ENCODE measurements around the gene FILIP1L.

The FILIP1L gene

DNA sequence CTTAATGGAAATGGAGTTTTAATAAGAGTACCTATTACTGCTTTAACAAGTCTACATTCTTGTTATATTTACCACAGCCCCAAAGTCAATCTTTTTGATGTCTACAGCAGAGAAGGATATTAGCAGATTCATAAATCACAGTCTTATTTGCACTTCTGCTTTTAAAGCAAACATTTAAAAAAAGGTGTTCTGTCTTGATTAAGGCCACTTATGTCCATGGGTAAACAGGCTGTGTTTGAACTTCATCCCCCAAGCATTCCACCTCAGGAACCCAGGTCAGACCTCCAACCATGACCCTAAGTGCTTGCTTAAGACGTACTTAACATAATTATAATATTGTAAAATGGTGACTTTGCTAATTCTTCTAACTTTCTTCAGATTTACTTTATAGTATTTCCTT, 183.2 kb downstream of the FILIP1L start:
- DNase-seq, result no peak
- H3K4me3 ChIP-seq (ENCODE audit: low read depth, low read length), result no peak overlapping the region
- no peaks in the 10 kb centered on the region for H3K9me3 ChIP-seq (ENCODE audit: severe bottlenecking)
- TF ChIP-seq, protein P1, sequence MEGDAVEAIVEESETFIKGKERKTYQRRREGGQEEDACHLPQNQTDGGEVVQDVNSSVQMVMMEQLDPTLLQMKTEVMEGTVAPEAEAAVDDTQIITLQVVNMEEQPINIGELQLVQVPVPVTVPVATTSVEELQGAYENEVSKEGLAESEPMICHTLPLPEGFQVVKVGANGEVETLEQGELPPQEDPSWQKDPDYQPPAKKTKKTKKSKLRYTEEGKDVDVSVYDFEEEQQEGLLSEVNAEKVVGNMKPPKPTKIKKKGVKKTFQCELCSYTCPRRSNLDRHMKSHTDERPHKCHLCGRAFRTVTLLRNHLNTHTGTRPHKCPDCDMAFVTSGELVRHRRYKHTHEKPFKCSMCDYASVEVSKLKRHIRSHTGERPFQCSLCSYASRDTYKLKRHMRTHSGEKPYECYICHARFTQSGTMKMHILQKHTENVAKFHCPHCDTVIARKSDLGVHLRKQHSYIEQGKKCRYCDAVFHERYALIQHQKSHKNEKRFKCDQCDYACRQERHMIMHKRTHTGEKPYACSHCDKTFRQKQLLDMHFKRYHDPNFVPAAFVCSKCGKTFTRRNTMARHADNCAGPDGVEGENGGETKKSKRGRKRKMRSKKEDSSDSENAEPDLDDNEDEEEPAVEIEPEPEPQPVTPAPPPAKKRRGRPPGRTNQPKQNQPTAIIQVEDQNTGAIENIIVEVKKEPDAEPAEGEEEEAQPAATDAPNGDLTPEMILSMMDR (IDR thresholded peaks at IDR 0.05; ENCODE audit: low read depth, low read length), result no peak
- H3K27me3 ChIP-seq (ENCODE audit: insufficient read depth, low read depth, severe bottlenecking), result no peaks in the 10 kb centered on the region
- no peak overlapping the region for H3K27ac ChIP-seq
- H3K36me3 ChIP-seq, result peaks cover 6% of the 10 kb centered on the region; the same call in 1 of the 2 replicates

DNA sequence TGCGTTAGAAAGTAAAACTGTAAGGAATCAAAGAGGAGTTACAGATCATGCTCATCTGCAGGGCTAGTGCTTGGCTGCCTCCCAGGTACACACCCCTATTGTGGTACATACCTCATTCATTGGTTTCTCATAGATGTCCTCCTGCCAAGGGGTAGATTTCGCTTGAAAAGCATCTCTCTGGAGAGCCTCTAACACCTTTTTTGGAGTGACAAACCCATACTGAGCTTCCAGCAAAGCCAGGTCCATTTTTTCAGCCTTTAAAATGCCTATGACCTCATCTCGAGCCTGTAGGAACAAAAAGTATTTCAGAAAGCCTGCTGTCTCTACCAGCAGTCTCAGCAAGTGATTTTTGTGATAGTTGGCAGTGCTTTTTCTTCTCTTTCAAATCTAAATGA, 184.6 kb downstream of the FILIP1L start:
- no peak for DNase-seq

DNA sequence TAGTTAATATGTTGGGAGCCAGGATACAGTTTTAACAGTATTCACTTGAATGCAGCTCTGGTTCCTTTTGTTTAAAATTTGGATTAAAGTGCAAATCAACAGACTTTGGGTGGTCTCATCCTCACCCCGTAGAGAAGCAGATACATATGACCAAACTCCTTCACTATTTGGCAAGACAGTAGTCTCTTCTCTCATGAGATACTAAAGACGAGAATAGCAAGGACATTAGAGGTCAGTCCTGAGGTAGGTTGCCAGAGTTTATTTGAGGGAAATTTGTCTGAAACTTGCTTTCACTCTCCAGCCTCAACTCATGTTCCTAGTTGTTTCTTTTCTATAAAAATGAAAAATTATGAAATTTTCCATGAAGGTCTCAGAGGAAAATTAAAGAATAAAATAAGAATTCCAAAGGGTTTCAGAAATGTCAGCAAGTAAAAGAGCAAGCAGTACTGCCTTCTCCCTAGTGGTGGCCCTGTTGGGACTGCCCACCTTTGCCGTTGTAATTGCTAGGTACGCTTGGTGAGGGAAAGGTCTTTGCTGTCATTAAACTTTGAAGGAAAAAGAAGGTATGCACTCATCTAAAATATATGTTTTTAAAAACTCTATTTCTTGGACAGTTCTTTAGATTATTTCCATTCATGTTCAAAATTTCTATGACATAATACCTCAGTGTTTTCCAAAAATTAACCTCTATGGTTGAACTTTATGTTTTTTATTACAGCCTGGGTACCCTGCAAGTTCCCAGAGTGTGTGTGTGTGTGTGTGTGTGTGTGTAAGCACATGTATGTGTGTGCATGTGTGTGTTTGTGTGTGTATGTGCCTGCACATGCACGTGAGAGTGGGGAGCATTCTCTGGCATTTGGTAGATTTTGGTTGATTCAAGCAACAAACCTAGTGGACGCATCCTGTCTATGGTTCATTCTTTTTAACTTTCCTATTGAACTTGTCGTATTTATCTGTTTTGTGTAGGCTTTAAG, 185.2 kb downstream of the FILIP1L start:
- no peak for DNase-seq
- Histone ChIP-seq H3K4me3 (ENCODE audit: low read depth, low read length) (no peak overlapping the region), H3K27me3 (ENCODE audit: insufficient read depth, low read depth, severe bottlenecking) (no peaks in the 10 kb centered on the region), H3K36me3 (peaks cover 6% of the 10 kb centered on the region; the same call in 1 of the 2 replicates), H3K27ac (no peak overlapping the region), H3K9me3 (ENCODE audit: severe bottlenecking) (no peaks in the 10 kb centered on the region)
- TF ChIP-seq, protein P1 (IDR thresholded peaks at IDR 0.05; ENCODE audit: low read depth, low read length), result 0 out of 2 replicates have a peak, but pooled peaks have one; percentile 18

More for the DNA sequence above, 184.6 kb downstream of the FILIP1L start:
- Histone ChIP-seq H3K27me3 (ENCODE audit: insufficient read depth, low read depth, severe bottlenecking) (no peaks in the 10 kb centered on the region), H3K9me3 (ENCODE audit: severe bottlenecking) (no peaks in the 10 kb centered on the region), H3K27ac (no peak overlapping the region), H3K4me3 (ENCODE audit: low read depth, low read length) (no peak overlapping the region), H3K36me3 (peaks cover 6% of the 10 kb centered on the region; the same call in 1 of the 2 replicates)
- TF ChIP-seq, protein P1 (IDR thresholded peaks at IDR 0.05; ENCODE audit: low read depth, low read length), result no peak

DNA sequence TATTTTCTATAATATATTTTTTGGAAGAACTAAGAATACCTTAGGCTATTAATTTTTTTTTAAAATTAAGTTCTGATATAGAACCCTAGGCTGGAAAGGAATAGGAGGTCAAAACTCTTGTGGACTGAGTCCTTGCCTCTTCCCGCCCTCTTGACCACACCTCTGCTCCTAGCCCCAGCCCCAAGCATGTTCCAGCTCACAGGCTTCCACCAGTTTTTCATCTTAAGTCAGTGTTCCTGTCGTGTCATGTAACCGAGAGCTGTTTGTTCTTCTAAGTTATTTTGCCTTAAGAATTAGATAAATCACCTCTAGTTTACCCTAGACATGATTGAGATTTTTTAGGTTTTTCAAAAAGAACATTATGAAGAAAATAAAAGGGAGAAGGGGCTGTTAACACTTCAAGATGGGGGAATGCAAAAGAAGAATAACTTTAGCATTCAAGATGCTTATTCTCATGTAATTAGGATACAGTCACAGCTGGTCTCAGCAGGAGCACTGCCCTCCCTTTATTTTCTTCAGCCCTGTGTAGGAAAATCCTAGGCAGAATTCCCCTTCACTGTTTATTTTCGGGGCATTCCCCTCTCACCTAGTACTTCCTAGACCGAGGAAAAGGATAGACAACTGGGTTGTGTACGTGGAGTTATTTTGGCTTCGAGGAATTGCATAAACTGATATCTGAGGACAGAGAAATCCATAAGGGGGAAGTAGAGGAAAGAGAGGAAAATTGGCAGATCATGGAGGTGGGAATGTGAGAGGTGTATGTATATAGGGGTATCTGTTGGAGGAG, 186.4 kb downstream of the FILIP1L start:
- H3K27ac ChIP-seq, result no peak overlapping the region
- H3K36me3 ChIP-seq, result peaks cover 1% of the 10 kb centered on the region; the same call in 1 of the 2 replicates
- DNase-seq, result no peak
- TF ChIP-seq, protein P1 (IDR thresholded peaks at IDR 0.05; ENCODE audit: low read depth, low read length), result no peak
- no peak overlapping the region for H3K4me3 ChIP-seq (ENCODE audit: low read depth, low read length)
- H3K27me3 ChIP-seq (ENCODE audit: insufficient read depth, low read depth, severe bottlenecking), result no peaks in the 10 kb centered on the region
- H3K9me3 ChIP-seq (ENCODE audit: severe bottlenecking), result no peaks in the 10 kb centered on the region

DNA sequence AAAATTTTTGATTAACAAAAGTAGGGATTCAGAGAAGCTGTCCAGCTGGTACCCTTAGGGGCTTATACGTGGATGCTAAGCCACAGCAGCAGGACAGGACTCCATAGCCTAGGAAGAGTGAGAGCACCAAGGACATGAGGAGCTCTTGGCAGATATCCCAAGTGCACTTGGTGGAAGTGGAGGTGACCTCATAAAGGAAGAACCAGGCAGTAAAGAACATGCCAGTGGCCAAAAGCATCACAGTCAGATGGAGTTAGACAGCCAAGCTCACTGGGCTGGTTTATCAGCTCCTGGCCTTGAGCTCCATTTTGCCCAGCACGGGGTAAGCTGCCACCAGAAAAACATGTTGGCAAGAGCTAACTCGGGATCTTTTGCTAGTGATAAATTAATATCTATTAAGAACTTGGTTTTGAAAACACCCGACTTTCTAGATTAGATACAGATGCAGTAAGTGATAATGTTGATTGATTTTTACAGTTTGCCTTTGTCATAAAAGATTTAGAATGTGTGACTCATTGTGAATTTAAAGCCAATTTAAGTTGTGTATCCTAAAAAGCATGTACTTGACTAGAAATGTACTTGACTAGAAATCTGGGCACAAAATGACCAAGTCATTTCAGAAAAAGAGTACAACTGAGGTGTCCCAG, 188.6 kb downstream of the FILIP1L start:
- Histone ChIP-seq H3K4me3 (ENCODE audit: low read depth, low read length) (no peak overlapping the region), H3K36me3 (no peaks in the 10 kb centered on the region)

More for the DNA sequence above, 188.6 kb downstream of the FILIP1L start:
- peak overlapping the region; percentile 58 for H3K27ac ChIP-seq
- no peaks in the 10 kb centered on the region for H3K9me3 ChIP-seq (ENCODE audit: severe bottlenecking)
- no peaks in the 10 kb centered on the region for H3K27me3 ChIP-seq (ENCODE audit: insufficient read depth, low read depth, severe bottlenecking)
- TF ChIP-seq, protein P1 (IDR thresholded peaks at IDR 0.05; ENCODE audit: low read depth, low read length), result no peak
- DNase-seq, result peak; percentile 66
